Measurements from ENCODE around the gene SPATA6L. TPM values are rescaled to one million over a fixed set of nuclear protein-coding genes. Genes with fewer than 3 reads are reported as not detected.

The SPATA6L gene
- polyA plus RNA-seq, 1 of the 3 experiments (the other 2 are of a cell fraction): 0.44 TPM

- no peak overlapping the region for H3K9ac ChIP-seq
- H2AFZ ChIP-seq (ENCODE audit: low read depth): no peak overlapping the region
- H3K79me2 ChIP-seq (ENCODE audit: insufficient read depth): peaks cover 4% of the 10 kb centered on the region
- no peaks in the 10 kb centered on the region for H3K9me2 ChIP-seq
- no peaks in the 10 kb centered on the region for H4K20me1 ChIP-seq (ENCODE audit: insufficient read depth)
- no peak for DNase-seq
- H3K4me2 ChIP-seq: no peak overlapping the region
- CTCF ChIA-PET: interaction anchor here (0.9 to 1.6 kb wide), 2 partner anchors 9 to 12 kb away, joined by 5 to 10 read pairs; partner anchors contain the start of genes PLPP6 and SPATA6L
- H3K4me1 ChIP-seq (ENCODE audit: control insufficient read depth in 1 of 2, insufficient read depth in 2 of 2, low read depth in 1 of 2, low read length in 1 of 2): peaks cover 0 to 2% of the 10 kb centered on the region in 2 experiments; a peak in 2 of 4 replicates
- peaks cover 8% of the 10 kb centered on the region for H3F3A ChIP-seq (replicated peaks; ENCODE audit: insufficient read depth)
- H3K27me3 ChIP-seq (ENCODE audit: insufficient read depth): no peaks in the 10 kb centered on the region
- H3K27ac ChIP-seq (ENCODE audit: low read depth in 2 of 2, low read length in 1 of 2): peak overlapping the region in 1 of 2 experiments; percentile 39; a peak in 1 of 4 replicates
- no peaks in the 10 kb centered on the region for H3K36me3 ChIP-seq (replicated peaks in 1 of 2; ENCODE audit: control insufficient read depth in 1 of 2, insufficient read depth in 2 of 2, low read length in 1 of 2)
- TF ChIP-seq TCF12 (IDR thresholded peaks at IDR 0.05): peak; percentile 37; the same call in 1 of the 2 replicates
- no peak for TF ChIP-seq CHD2 (IDR thresholded peaks at IDR 0.05; ENCODE audit: low read length, partially characterized antibody)
- no peak for TF ChIP-seq GATA2 (CRISPR knock-in tag; IDR thresholded peaks at IDR 0.05)
- peak; percentile 43; the same call in 1 of the 2 replicates for TF ChIP-seq FOSL2 (IDR thresholded peaks at IDR 0.05; ENCODE audit: borderline replicate concordance, low read depth)
- TF ChIP-seq JUND (IDR thresholded peaks at IDR 0.05): 0 out of 2 replicates have a peak, but pooled peaks have one; percentile 6
- no peak for TF ChIP-seq FOXJ3 (CRISPR knock-in tag; IDR thresholded peaks at IDR 0.05)
- TF ChIP-seq REST (IDR thresholded peaks at IDR 0.05; ENCODE audit: low read depth, low read length): no peak
- TF ChIP-seq RXRA (IDR thresholded peaks at IDR 0.05; ENCODE audit: borderline replicate concordance, low read depth): no peak
- TF ChIP-seq IRF3 (IDR thresholded peaks at IDR 0.05; ENCODE audit: low read depth, low read length): no peak
- TF ChIP-seq RFX5 (IDR thresholded peaks at IDR 0.05; ENCODE audit: low read length): no peak
- TF ChIP-seq SMC3 (IDR thresholded peaks at IDR 0.05; ENCODE audit: low read depth, low read length): no peak
- no peak overlapping the region for H3K4me3 ChIP-seq (ENCODE audit: low read depth in 2 of 2, low read length in 1 of 2)
- no peaks in the 10 kb centered on the region for H3K9me3 ChIP-seq
- POLR2A ChIA-PET: interaction anchor here (1.2 kb wide), 1 partner anchor 8 kb away, joined by 5 read pairs; the partner anchor contains the start of gene SPATA6L
Measured at GRCh38 chr9:4674783-4675182, 8.5 kb upstream of the SPATA6L start.

- CTCF ChIA-PET: interaction anchor here (1.1 kb wide), 1 partner anchor 10 kb away, joined by 4 read pairs; the partner anchor contains the start of gene PLPP6
- no peak for DNase-seq
- no peak overlapping the region for H3K27ac ChIP-seq (ENCODE audit: low read depth in 2 of 2, low read length in 1 of 2)
- H3K36me3 ChIP-seq (replicated peaks in 1 of 2; ENCODE audit: control insufficient read depth in 1 of 2, insufficient read depth in 2 of 2, low read length in 1 of 2): no peaks in the 10 kb centered on the region
- no peaks in the 10 kb centered on the region; a peak in 2 of 4 replicates for H3K4me1 ChIP-seq (ENCODE audit: control insufficient read depth in 1 of 2, insufficient read depth in 2 of 2, low read depth in 1 of 2, low read length in 1 of 2)
- H3K4me3 ChIP-seq (ENCODE audit: low read depth in 2 of 2, low read length in 1 of 2): no peak overlapping the region
- H2AFZ ChIP-seq (ENCODE audit: low read depth): no peak overlapping the region
- WGBS (ENCODE audit: low lambda C conversion rate): 100% methylated on average over 1 of the region's 1 CpG
- no peaks in the 10 kb centered on the region for H3K9me3 ChIP-seq
- H3K9ac ChIP-seq: no peak overlapping the region
- H3K27me3 ChIP-seq (ENCODE audit: insufficient read depth): no peaks in the 10 kb centered on the region
- POLR2A ChIA-PET: no interaction called here
- H4K20me1 ChIP-seq (ENCODE audit: insufficient read depth): no peaks in the 10 kb centered on the region
- H3K79me2 ChIP-seq (ENCODE audit: insufficient read depth): no peaks in the 10 kb centered on the region
- no peak overlapping the region for H3K4me2 ChIP-seq
- no peaks in the 10 kb centered on the region for H3K9me2 ChIP-seq
- no peaks in the 10 kb centered on the region for H3F3A ChIP-seq (replicated peaks; ENCODE audit: insufficient read depth)
- TF ChIP-seq RCOR1 (IDR thresholded peaks at IDR 0.05; ENCODE audit: low read length) (no peak), TCF12 (IDR thresholded peaks at IDR 0.05) (no peak), FOSL2 (IDR thresholded peaks at IDR 0.05; ENCODE audit: borderline replicate concordance, low read depth) (no peak), CTCF (IDR thresholded peaks at IDR 0.05) (no peak), MAX (IDR thresholded peaks at IDR 0.05; ENCODE audit: low read depth) (no peak), NFIC (IDR thresholded peaks at IDR 0.05; ENCODE audit: borderline replicate concordance) (no peak), ZBTB33 (IDR thresholded peaks at IDR 0.05; ENCODE audit: borderline replicate concordance, low read depth) (no peak), EP300 (IDR thresholded peaks at IDR 0.05; ENCODE audit: borderline replicate concordance in 1 of 2, low read depth in 1 of 2, low read length in 1 of 2) (no peak), USF1 (IDR thresholded peaks at IDR 0.05; ENCODE audit: borderline replicate concordance, low read depth) (no peak)
Measured at GRCh38 chr9:4671737-4672136, 5.5 kb upstream of the SPATA6L start.

Measured in SK-N-SH (cell line).